ENCODE measurements around the gene SERINC2.

Gene SERINC2

DNA sequence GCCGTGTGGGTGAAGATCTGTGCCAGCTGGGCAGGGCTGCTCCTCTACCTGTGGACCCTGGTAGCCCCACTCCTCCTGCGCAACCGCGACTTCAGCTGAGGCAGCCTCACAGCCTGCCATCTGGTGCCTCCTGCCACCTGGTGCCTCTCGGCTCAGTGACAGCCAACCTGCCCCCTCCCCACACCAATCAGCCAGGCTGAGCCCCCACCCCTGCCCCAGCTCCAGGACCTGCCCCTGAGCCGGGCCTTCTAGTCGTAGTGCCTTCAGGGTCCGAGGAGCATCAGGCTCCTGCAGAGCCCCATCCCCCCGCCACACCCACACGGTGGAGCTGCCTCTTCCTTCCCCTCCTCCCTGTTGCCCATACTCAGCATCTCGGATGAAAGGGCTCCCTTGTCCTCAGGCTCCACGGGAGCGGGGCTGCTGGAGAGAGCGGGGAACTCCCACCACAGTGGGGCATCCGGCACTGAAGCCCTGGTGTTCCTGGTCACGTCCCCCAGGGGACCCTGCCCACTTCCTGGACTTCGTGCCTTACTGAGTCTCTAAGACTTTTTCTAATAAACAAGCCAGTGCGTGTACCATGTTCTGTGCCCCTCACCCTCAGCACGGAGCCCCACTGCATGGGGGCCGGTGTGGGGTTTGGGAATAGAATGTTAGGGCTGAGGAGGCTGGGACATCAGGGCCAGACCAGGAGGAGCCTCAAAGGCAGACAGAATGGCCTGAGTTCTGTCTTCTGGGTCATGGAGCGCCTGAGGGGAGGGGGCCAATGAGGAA lies 21.3 kb downstream of the SERINC2 start:
- Mint-ChIP-seq H3K27me3 (ENCODE audit: low read depth) (peaks cover 3% of the 10 kb centered on the region), H3K27ac (no peak overlapping the region), H3K4me1 (peaks cover 4% of the 10 kb centered on the region), H3K9me3 (no peaks in the 10 kb centered on the region), H3K4me3 (no peak overlapping the region), H3K36me3 (ENCODE audit: low read depth) (peaks cover 10% of the 10 kb centered on the region)
- TF ChIP-seq, protein P1, sequence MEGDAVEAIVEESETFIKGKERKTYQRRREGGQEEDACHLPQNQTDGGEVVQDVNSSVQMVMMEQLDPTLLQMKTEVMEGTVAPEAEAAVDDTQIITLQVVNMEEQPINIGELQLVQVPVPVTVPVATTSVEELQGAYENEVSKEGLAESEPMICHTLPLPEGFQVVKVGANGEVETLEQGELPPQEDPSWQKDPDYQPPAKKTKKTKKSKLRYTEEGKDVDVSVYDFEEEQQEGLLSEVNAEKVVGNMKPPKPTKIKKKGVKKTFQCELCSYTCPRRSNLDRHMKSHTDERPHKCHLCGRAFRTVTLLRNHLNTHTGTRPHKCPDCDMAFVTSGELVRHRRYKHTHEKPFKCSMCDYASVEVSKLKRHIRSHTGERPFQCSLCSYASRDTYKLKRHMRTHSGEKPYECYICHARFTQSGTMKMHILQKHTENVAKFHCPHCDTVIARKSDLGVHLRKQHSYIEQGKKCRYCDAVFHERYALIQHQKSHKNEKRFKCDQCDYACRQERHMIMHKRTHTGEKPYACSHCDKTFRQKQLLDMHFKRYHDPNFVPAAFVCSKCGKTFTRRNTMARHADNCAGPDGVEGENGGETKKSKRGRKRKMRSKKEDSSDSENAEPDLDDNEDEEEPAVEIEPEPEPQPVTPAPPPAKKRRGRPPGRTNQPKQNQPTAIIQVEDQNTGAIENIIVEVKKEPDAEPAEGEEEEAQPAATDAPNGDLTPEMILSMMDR (IDR thresholded peaks at IDR 0.05; ENCODE audit: unreplicated experiment in 3 of 3), result no peak

GRCh38 chr1:31434979-31435378 lies 22.0 kb downstream of the SERINC2 start:
- Mint-ChIP-seq H3K4me1 (peaks cover 4% of the 10 kb centered on the region), H3K36me3 (ENCODE audit: low read depth) (peaks cover 10% of the 10 kb centered on the region), H3K4me3 (no peak overlapping the region), H3K27me3 (ENCODE audit: low read depth) (peaks cover 3% of the 10 kb centered on the region), H3K9me3 (no peaks in the 10 kb centered on the region), H3K27ac (no peak overlapping the region)
- TF ChIP-seq, protein P1 (IDR thresholded peaks at IDR 0.05; ENCODE audit: unreplicated experiment in 3 of 3), result no peak

DNA sequence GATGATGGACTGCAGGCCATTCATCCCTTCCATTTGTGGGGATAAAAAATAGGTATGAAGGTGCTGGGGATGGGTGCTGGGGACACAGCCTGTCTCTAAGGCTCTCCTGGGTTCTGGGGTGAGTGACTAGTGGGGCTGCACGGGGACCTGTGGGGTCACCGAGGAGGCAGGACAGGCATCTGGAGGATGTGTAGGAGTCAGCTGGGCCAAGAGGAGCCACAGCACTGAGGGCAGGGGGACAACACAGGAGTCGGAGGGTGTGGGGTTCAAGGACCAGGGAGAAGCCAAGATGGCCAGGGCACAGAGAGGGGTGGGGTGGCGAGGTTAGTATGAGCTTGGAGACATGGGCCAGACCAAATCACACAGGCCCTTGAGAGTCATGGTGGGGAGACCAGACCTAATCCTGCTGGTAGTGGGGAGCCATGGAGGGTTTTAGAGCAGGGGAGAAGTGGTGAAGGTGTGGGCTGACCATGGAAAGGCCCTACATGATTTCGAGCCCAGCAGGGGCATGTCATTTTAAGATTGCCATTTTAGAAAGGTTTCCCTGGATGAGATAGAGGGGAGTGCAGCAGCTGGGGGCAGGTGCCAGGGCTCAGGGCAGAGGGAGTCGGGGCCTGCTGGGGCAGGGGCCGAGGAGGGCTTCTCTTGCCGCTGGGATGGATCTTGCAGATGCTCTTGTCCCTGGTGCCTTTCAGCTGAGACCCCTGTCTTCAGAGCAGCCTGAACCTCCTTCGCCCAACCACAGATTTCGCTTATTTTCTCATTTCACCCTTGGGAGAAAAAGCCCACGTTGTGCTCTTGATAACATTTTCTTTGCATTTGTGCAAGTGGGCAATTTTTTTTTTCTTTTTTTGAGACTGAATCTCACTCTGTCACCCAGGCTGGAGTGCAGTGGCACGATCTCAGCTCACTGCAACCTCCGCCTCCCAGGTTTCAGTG lies 22.7 kb downstream of the SERINC2 start:
- TF ChIP-seq, protein P1 (IDR thresholded peaks at IDR 0.05; ENCODE audit: unreplicated experiment in 3 of 3), result no peak
- Mint-ChIP-seq H3K36me3 (ENCODE audit: low read depth) (peaks cover 10% of the 10 kb centered on the region), H3K27me3 (ENCODE audit: low read depth) (peaks cover 3% of the 10 kb centered on the region), H3K9me3 (no peaks in the 10 kb centered on the region), H3K4me3 (no peak overlapping the region), H3K27ac (no peak overlapping the region), H3K4me1 (peaks cover 2% of the 10 kb centered on the region)

GRCh38 chr1:31436596-31437432 lies 23.8 kb downstream of the SERINC2 start:
- Mint-ChIP-seq H3K27me3 (ENCODE audit: low read depth) (peaks cover 3% of the 10 kb centered on the region), H3K4me3 (no peak overlapping the region), H3K4me1 (no peaks in the 10 kb centered on the region), H3K9me3 (no peaks in the 10 kb centered on the region), H3K27ac (no peak overlapping the region), H3K36me3 (ENCODE audit: low read depth) (peaks cover 10% of the 10 kb centered on the region)
- TF ChIP-seq, protein P1 (IDR thresholded peaks at IDR 0.05; ENCODE audit: unreplicated experiment in 3 of 3), result no peak

DNA sequence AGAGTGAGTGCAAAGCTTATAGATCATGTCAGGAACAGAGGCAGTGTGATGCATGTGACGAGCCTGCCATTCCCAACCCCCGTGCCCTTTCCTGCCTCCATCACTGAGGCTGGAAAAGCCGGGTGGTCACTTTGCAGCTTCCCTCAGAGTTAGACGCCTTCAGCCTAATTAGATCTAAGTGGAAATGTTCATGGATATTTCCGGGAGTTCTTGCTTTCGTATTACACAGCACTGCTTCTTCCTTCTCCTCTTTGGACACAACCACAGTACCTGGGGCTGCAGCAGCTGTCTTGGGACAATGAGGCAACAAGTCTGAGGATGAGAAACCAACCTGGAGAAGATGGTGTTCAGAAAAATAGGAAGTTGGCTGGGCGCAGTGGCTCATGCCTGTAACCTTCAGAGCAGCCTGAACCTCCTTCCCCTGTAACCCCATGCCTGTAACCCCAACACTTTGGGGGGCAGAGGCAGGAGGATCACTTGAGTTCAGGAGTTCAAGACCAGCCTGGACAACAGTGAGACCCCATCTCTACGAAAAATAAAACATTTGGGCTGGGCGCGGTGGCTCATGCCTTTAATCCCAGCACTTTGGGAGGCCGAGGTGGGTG lies 24.5 kb downstream of the SERINC2 start:
- H3K36me3 Mint-ChIP-seq (ENCODE audit: low read depth), result peaks cover 6% of the 10 kb centered on the region
- no peak overlapping the region for H3K4me3 Mint-ChIP-seq
- H3K9me3 Mint-ChIP-seq, result no peaks in the 10 kb centered on the region
- no peaks in the 10 kb centered on the region for H3K4me1 Mint-ChIP-seq
- H3K27me3 Mint-ChIP-seq (ENCODE audit: low read depth), result peaks cover 3% of the 10 kb centered on the region
- H3K27ac Mint-ChIP-seq, result no peak overlapping the region
- TF ChIP-seq, protein P1 (IDR thresholded peaks at IDR 0.05; ENCODE audit: unreplicated experiment in 3 of 3), result no peak

Data from nephron (organoid).